CD1c-positive myeloid dendritic cell (primary cell): ENCODE measurements around the gene COPS3.

ENCODE experiments used
- DNase-seq: peaks from one replicate; pipeline ENCODE4 v3.0.0-alpha.2; 2016; ENCODE audit errors: extremely low spot score

COPS3 gene

GRCh38 chr17:17280613-17281549 lies at the start of gene COPS3:
COPS3 (minus strand) TSS chr17:17281246; CDS start chr17:17281186, 60 bp downstream.
- peak; percentile 99 for DNase-seq

GRCh38 chr17:17328251-17328650 lies 47.2 kb upstream of the COPS3 start:
- no peak for DNase-seq

GRCh38 chr17:17326275-17326875 lies 45.3 kb upstream of the COPS3 start:
- DNase-seq, result no peak

- no peak for DNase-seq
Observed at GRCh38 chr17:17325816-17326215, 44.8 kb upstream of the COPS3 start.

GRCh38 chr17:17325228-17325627 lies 44.2 kb upstream of the COPS3 start:
- DNase-seq, result no peak

- DNase-seq, result no peak
Observed at GRCh38 chr17:17324616-17325015, 43.6 kb upstream of the COPS3 start.

- DNase-seq, result no peak
Observed at GRCh38 chr17:17322516-17323510, 41.8 kb upstream of the COPS3 start.

- no peak for DNase-seq
Observed at GRCh38 chr17:17321356-17322025, 40.4 kb upstream of the COPS3 start.

GRCh38 chr17:17320911-17321220 lies 39.8 kb upstream of the COPS3 start:
- no peak for DNase-seq

- DNase-seq, result no peak
Observed at GRCh38 chr17:17320188-17320910, 39.3 kb upstream of the COPS3 start.

- DNase-seq, result no peak
Observed at GRCh38 chr17:17315142-17315821, 34.2 kb upstream of the COPS3 start.

GRCh38 chr17:17314501-17315071 lies 33.5 kb upstream of the COPS3 start:
- DNase-seq, result no peak

- DNase-seq, result peak; percentile 63
Observed at GRCh38 chr17:17313350-17313991, 32.4 kb upstream of the COPS3 start.

- no peak for DNase-seq
Observed at GRCh38 chr17:17309356-17309755, 28.3 kb upstream of the COPS3 start.

- DNase-seq, result peak; percentile 76
Observed at GRCh38 chr17:17305281-17305801, 24.3 kb upstream of the COPS3 start.

- no peak for DNase-seq
Observed at GRCh38 chr17:17304521-17304985, 23.5 kb upstream of the COPS3 start.

- no peak for DNase-seq
Observed at GRCh38 chr17:17303847-17304490, 22.9 kb upstream of the COPS3 start.
